ENCODE data around the gene MID2.
"Not testable (repeated sequence)": the region's sequence is repeated elsewhere in the genome, so short reads cannot be mapped to it uniquely, and the experiment has no call there.

The MID2 gene

DNA sequence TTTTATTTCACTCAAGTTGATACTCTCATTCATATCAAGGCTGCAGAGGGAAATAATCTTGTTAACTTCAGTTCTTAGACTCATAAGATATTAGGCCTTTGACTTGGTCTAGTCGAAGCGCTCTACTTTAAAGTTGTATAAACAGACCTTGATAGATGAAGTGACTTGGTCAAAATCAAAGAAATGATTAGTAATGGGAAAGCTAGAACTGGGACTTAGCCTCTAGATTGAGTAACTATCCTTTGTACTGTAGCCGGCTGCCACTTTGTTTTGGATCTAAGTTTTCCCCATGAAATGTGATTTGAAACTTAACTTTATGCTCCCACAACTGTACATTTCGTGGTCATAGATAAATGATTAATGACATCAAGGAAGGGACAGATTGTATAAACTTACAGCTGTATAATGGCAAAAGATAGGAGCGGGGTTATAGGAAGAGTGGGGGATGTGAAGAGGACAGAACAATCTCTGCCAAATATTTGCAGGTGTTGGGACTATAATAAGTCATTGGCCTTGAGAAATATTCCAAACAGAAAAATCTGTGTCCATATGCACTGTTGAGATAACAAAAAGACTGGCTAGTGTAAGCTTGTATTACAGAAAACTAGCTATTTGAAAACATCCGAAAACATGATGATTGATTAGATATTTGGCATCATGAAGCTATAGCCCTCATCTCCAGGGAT is 17.2 kb downstream of the MID2 start:
- no peak for DNase-seq (ENCODE audit: low read depth)

GRCh38 chrX:107845625-107846024 is 20.0 kb downstream of the MID2 start:
- no peak for DNase-seq (ENCODE audit: low read depth)

- DNase-seq (ENCODE audit: low read depth), result no peak
Observed at GRCh38 chrX:107848591-107848990, 22.9 kb downstream of the MID2 start.

DNA sequence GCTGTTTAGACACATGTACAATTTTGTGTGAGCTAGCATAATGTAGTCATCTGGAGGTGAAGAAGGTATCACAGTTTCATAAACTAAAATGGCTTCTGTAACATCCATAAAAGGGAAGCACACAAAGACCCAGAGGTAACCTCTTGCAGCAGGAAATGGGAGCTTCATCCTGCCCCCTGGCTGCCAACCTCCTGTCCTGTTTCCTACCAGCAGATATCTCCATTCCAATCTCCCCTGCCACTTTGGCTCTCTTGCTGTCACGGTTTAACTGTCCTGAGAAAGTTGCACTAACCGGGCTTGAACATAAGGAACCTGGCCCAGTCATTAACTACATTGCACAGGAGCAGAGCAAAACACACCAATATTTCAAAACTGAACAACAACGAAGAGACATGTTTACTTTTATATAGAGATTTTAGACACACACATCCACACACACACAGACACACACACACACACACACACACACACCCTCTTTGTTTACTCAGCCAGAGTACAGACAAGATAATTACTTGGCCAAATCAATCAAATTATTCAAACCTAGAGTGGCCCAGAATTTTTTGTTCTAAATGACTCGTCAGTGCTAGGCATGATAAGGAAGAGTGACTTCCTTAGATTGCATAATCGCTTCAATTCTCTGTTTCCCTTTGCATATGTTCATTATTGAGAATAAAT is 24.2 kb downstream of the MID2 start:
- peak; percentile 6 for DNase-seq (ENCODE audit: low read depth)

GRCh38 chrX:107850422-107850765 is 24.7 kb downstream of the MID2 start:
- DNase-seq (ENCODE audit: low read depth), result no peak

- no peak for DNase-seq (ENCODE audit: low read depth)
Observed at GRCh38 chrX:107851215-107851614, 25.5 kb downstream of the MID2 start.

- not testable (repeated sequence) for DNase-seq (ENCODE audit: low read depth)
Observed at GRCh38 chrX:107851665-107852064, 26.0 kb downstream of the MID2 start.

DNA sequence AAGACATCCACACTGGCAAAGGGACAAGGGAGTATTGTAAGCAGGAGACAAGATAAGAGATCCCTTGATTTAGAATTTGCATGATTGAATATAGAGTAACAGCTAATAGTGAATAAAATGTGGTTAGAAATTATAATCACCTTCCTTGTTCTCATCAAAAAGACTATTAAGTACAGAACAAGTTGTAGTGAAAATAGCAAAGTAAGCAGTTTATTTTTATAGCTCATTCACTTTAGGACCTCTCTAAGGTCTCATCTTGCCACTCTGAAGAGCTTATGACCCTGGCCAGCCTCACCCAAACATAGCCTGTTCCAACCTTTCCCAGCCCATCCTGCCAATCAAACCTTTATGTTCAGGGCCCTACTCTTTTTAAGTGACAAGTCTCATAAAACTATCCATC is 30.6 kb downstream of the MID2 start:
- DNase-seq (ENCODE audit: low read depth), result no peak

DNA sequence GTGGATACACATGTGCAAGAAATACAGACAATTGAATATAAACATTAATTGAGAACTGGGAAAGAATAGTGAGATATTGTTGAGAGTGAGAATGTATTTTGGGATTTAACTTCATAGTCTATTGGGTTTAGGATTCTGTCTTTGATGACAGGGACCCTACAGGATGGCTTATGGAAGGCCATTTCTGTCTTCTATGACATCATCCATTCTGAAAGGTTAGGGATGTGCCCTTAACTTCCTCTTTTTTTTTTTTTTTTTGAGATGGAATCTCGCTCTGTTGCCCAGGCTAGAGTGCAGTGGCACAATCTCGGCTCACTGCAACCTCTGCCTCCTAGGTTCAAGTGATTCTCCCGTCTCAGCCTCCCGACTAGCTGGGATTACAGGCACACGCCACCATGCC is 31.4 kb downstream of the MID2 start:
- DNase-seq (ENCODE audit: low read depth), result not testable (repeated sequence)

GRCh38 chrX:107857837-107858236 is 32.2 kb downstream of the MID2 start:
- no peak for DNase-seq (ENCODE audit: low read depth)

- peak; percentile 11 for DNase-seq (ENCODE audit: low read depth)
Observed at GRCh38 chrX:107861056-107861455, 35.4 kb downstream of the MID2 start.

DNA sequence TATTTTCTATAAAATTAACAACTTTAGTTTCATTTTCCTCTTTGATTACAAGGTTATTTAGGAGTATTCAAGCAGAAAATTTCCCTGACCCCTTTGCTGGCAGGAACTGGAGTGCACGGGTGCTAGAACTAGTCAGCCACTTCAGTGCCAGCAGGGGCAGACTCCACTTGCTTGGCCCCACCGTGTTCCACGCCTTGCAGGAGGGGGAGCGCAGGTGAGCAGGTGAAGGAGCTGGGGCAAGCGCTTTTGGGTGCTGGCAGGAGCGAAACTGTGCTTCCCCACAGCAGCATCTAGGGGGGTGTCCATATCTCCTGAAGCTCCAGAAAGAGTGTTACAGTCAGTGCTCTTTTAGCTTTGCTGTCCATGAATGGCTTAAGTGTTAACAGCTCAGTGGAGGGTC is 45.5 kb downstream of the MID2 start:
- DNase-seq (ENCODE audit: low read depth), result no peak

GRCh38 chrX:107878106-107878505 is 52.4 kb downstream of the MID2 start:
- DNase-seq (ENCODE audit: low read depth), result no peak

DNA sequence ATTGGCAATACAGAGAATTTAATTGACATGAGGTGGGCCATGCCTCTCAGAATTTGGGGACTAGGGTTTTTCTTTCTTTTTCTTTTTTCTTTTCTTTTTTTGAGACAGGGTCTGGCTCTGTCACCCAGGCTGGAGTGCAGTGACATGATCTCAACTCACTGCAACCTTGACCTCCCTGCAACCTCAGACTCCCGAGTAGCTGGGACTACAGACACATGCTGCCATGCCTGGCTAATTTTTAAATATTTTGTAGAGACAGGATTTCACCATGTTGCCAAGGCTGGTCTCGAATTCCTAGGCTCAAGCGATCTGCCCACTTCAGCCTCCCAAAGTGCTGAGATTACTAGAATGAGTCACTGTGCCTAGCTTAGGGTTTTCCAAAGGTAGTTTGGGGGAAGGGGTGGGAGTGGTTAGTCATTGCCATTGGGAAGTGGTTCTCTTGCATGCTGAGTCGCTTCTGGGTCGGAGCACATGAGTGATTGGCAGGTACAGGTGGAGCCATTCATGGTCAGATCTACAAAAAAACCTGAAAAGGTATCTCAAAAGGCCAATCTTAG is 54.5 kb downstream of the MID2 start:
- no peak for DNase-seq (ENCODE audit: low read depth)

DNA sequence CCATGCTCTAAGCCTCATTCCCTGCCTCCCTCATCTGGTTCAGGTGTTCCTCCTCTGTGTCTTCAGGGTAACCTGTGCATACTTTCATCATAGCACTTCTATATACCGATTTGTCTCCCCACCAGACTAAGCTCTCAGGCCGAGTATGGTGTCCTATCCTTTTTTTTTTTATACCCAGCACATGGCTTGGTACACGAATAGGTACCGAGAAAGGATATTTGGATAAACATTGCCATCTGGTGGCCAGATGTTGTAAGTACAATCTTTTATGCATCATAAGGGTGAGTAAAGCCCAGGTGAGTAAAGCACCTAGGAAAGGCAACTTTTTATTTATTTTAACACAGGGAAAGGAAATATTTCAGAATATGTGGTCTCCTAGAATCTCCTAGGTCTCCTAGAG is 68.4 kb downstream of the MID2 start:
- DNase-seq (ENCODE audit: low read depth), result peak; percentile 55

GRCh38 chrX:107902721-107903120 is 77.1 kb downstream of the MID2 start:
- DNase-seq (ENCODE audit: low read depth), result no peak

DNA sequence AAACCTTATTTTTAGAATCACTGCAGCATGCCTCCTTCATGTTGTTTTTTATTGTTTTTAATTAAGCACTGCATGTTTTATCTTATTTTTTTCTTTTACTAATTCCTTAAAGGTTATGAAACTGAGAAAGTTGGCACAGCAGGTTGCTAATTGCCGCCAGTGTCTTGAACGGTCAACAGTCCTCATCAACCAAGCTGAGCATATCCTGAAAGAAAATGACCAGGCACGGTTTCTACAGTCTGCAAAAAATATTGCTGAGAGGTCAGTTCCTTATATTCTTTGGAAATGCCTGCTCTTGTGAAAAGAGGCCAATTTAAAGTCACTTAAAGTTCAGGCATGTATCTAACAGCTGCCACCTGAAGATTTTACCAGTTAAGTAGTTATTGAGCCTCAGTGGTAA is 79.7 kb downstream of the MID2 start:
- DNase-seq (ENCODE audit: low read depth), result no peak

GRCh38 chrX:107924136-107924746 is 98.6 kb downstream of the MID2 start:
- no peak for DNase-seq (ENCODE audit: low read depth)

DNA sequence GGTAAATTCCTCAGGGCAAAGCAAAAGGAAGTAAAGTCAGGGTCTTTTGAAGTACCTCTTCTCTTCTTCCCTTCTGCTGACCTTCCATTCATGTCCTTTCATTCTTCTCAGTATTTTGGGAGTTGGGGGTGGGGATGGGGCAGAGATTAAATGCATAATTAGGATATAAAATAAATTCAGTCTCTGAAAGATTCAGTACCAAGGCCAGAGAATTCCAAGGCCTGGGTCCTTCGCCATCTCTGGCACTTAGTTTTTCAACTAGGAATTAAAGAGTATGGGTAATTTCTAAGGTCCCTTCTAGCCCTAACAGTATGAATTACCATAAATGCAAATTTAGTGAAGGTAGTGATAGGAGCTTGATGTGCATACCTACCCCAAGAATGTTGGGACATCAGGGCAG is 108.6 kb downstream of the MID2 start:
- no peak for DNase-seq (ENCODE audit: low read depth)

DNA sequence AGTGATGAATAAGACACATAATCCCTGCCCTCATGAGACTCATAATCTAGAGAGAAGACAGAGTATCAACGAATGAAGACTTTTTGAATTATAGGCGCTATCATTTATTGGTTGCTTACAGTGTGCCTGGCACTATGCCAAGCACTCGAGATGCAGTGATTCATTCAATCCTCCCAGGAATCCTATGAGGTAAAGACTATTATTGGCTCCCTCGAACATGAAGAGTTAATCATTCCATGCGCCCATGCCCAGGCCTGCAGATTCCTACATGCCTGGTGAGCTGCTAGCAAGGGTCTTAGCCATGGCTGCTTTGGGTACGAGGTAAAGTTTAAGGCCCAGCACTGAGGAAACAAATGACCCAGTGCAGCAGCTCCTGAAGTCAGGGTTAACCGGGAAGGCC is 109.5 kb downstream of the MID2 start:
- DNase-seq (ENCODE audit: low read depth), result peak; percentile 10

DNA sequence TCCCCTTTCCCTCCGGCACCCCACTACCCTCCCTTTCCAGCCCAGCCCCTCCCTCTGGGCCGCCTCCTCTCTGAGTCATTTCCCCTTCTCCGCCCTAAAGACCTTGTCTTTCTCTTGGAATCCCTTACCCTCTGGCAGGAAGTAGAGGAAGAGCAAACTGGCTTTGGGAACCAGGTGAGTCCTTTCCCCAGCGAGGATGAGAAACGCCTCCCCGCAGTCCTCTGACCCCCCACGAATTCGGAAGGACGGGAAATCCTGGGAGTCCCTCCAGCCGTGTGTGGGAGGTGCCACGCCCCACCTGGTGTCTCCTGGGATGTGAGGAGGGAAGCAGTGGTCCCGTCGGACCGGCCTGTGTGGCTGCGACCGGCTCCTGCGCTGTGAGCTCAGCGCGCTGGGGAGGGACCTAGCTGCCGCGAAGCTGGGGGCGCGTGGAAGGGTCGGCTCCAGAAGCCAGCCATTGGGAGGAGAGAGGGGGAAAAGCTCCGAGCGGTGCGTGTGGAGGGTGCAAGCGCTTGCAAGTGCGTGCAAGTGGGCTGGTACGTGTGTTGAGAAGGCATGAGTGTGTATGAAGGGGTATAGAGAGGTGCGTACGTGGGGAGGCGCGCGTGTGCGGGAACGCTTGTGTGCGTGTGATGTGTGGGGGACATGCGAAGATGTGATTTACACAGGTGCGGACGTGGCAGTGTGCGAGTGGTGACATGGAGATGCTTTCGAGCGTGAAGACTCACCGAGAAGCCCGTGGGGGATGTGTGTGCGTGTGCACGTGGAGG is 110.2 kb downstream of the MID2 start:
- DNase-seq (ENCODE audit: low read depth), result peak; percentile 6

- DNase-seq (ENCODE audit: low read depth), result no peak
Observed at GRCh38 chrX:107936434-107936730, 110.7 kb downstream of the MID2 start.

- no peak for DNase-seq (ENCODE audit: low read depth)
Observed at GRCh38 chrX:107940095-107940494, 114.4 kb downstream of the MID2 start.
